SU-DHL-6 (cell line): Measurements from ENCODE around the gene AKIRIN2.

Source experiments
- H2AFZ ChIP-seq: fragments of 200-600 bp; sonication (generic); 2 replicates; pipeline ENCODE4 v1.6.1; 2014; ENCODE audit warnings: low read depth, mild to moderate bottlenecking, moderate library complexity, mixed read lengths, antibody characterized with exemption, low read length; ENCODE audit not compliant: severe bottlenecking
- H3F3A ChIP-seq: fragments of 200-600 bp; shearing (Covaris generic); 2 replicates; pipeline ENCODE4 v1.6.0; 2016; ENCODE audit warnings: antibody characterized with exemption, mild to moderate bottlenecking; ENCODE audit not compliant: insufficient read depth
- H3K27ac ChIP-seq: fragments of 200-600 bp; sonication (generic); 2 replicates; pipeline ENCODE4 v1.5.1; 2016; ENCODE audit warnings: low read depth, mild to moderate bottlenecking, low read length, moderate library complexity, mixed read lengths
- H3K27me3 ChIP-seq: fragments of 200-600 bp; sonication (generic), shearing (Covaris generic); 2 replicates; pipeline ENCODE4 v1.6.0; 2014; ENCODE audit warnings: mild to moderate bottlenecking, low read length
- H3K36me3 ChIP-seq: fragments of 200-600 bp; sonication (generic); 2 replicates; pipeline ENCODE4 v1.6.1; 2014; ENCODE audit warnings: mild to moderate bottlenecking, low read length, mixed read lengths
- H3K4me2 ChIP-seq: fragments of 300-600, 200-600 bp; shearing (Covaris generic), sonication (generic); 2 replicates; pipeline ENCODE4 v1.6.0; 2014; ENCODE audit warnings: low read length, low read depth, mild to moderate bottlenecking; ENCODE audit not compliant: poor library complexity, severe bottlenecking
- H3K4me3 ChIP-seq: fragments of 200-600 bp; sonication (generic); 2 replicates; pipeline ENCODE4 v1.5.1; 2014; ENCODE audit warnings: antibody characterized with exemption, low read length, mild to moderate bottlenecking, mixed read lengths; ENCODE audit not compliant: insufficient read depth, poor library complexity, severe bottlenecking
- H3K79me2 ChIP-seq: fragments of 200-600 bp; sonication (generic); 2 replicates; pipeline ENCODE4 v1.6.1; 2014; ENCODE audit warnings: mild to moderate bottlenecking, low read length, moderate library complexity; ENCODE audit not compliant: insufficient read depth
- H3K9ac ChIP-seq: fragments of 200-600 bp; sonication (generic); 2 replicates; pipeline ENCODE4 v1.7.0; 2014; ENCODE audit warnings: mild to moderate bottlenecking, low read length
- H3K9me2 ChIP-seq: fragments of 200-600 bp; sonication (generic); replicated peaks from 2 replicates; pipeline ENCODE4 v1.6.1; 2014; ENCODE audit warnings: low read length; ENCODE audit not compliant: insufficient read depth
- H3K9me3 ChIP-seq: fragments of 200-600 bp; sonication (generic); 2 replicates; pipeline ENCODE4 v1.6.1; 2014; ENCODE audit warnings: low read length, mixed read lengths; ENCODE audit not compliant: insufficient read depth
- H4K20me1 ChIP-seq: fragments of 200-600 bp; sonication (generic); 2 replicates; pipeline ENCODE4 v1.6.1; 2014; ENCODE audit warnings: low read depth, mild to moderate bottlenecking, antibody characterized with exemption, low read length, moderate library complexity, mixed read lengths
- CTCF ChIP-seq: fragments of 200-600 bp; sonication (generic); IDR thresholded peaks from one replicate; pipeline ENCODE4 v1.5.1; 2017; ENCODE audit warnings: antibody characterized with exemption, mild to moderate bottlenecking, low read length, moderate library complexity; ENCODE audit not compliant: insufficient read depth, poor library complexity, severe bottlenecking
- EZH2phosphoT487 ChIP-seq: fragments of 200-600 bp; sonication (generic), shearing (Covaris generic); conservative IDR thresholded peaks from 2 replicates; pipeline ENCODE4 v1.6.1; 2018; ENCODE audit warnings: mild to moderate bottlenecking, antibody characterized with exemption, low read length, moderate library complexity, mixed read lengths

The AKIRIN2 gene

GRCh38 chr6:87628424-87628823 is 73.6 kb downstream of the AKIRIN2 start:
- H3K4me2 ChIP-seq: no peak overlapping the region
- no peaks in the 10 kb centered on the region for H3K9me3 ChIP-seq
- H3F3A ChIP-seq: no peaks in the 10 kb centered on the region
- TF ChIP-seq EZH2phosphoT487 (no peak), CTCF (no peak)
- H3K27me3 ChIP-seq: no peaks in the 10 kb centered on the region
- H3K79me2 ChIP-seq: no peaks in the 10 kb centered on the region
- H3K4me3 ChIP-seq: no peak overlapping the region
- no peaks in the 10 kb centered on the region; the same call in 1 of the 2 replicates for H3K36me3 ChIP-seq
- no peak overlapping the region for H3K27ac ChIP-seq
- no peaks in the 10 kb centered on the region for H4K20me1 ChIP-seq
- no peak overlapping the region for H2AFZ ChIP-seq
- H3K9me2 ChIP-seq: no peaks in the 10 kb centered on the region
- H3K9ac ChIP-seq: no peak overlapping the region
